ENCODE data around the gene ITPRID1.

GRCh38 chr7:31665546-31665945 lies 151.7 kb downstream of the ITPRID1 start:
- TF ChIP-seq POLR2A (IDR thresholded peaks at IDR 0.05) (no peak), CTCF (IDR thresholded peaks at IDR 0.05) (no peak)

Data from ovary (tissue), 3 donors.